ENCODE data around the gene HS6ST2. TPM values are rescaled to one million over a fixed set of nuclear protein-coding genes. Genes with fewer than 3 reads are reported as not detected.

HS6ST2 gene
- total RNA-seq, 1 donor from 2014 or later: 43.2 TPM

DNA sequence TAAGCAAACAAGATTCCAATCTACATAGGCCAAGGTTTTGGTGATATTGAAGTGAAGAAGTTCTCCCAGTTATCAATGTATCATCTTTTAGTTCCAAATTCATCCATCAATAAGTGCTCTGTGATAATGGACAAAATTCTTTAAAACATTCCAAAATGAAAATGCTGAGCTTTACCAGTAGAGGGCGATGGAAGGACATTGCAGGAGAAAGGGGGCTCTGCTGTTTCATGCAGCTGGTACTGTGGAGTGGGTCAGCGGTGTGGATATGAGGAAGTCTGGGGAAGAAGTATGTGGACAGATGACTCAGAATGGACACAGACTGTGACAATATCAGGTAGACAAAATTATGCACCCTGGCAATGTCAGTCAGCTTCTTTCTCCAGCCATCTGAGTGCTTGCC lies 46.6 kb upstream of the HS6ST2 start:
- Histone ChIP-seq H4K20me1 (ENCODE audit: low read depth) (no peaks in the 10 kb centered on the region), H2AFZ (replicated peaks) (no peak overlapping the region), H3K27ac (no peak overlapping the region), H3K9me3 (ENCODE audit: low read depth) (peaks cover 4% of the 10 kb centered on the region), H3K4me3 (no peak overlapping the region), H3K27me3 (no peaks in the 10 kb centered on the region), H3K4me1 (no peaks in the 10 kb centered on the region), H3K79me2 (ENCODE audit: low read depth) (no peaks in the 10 kb centered on the region), H3K36me3 (no peaks in the 10 kb centered on the region), H3K4me2 (no peak overlapping the region), H3F3A (ENCODE audit: low read depth) (no peaks in the 10 kb centered on the region), H3K9ac (no peak overlapping the region)
- peaks cover 2% of the 10 kb centered on the region for H3K36me3 Mint-ChIP-seq
- H3K4me1 Mint-ChIP-seq: no peaks in the 10 kb centered on the region
- no peak overlapping the region for H3K4me3 Mint-ChIP-seq
- peak; percentile 27 for DNase-seq (ENCODE audit: low spot score)
- H3K9me3 Mint-ChIP-seq: peaks cover 20% of the 10 kb centered on the region
- TF ChIP-seq EZH2phosphoT487 (IDR thresholded peaks at IDR 0.05) (no peak), CTCF (IDR thresholded peaks at IDR 0.05) (peak; percentile 71)
- peaks cover 2% of the 10 kb centered on the region for H3K27me3 Mint-ChIP-seq (ENCODE audit: insufficient read depth, low read depth)
- no peak overlapping the region for H3K27ac Mint-ChIP-seq

GRCh38 chrX:132999209-132999608 lies 40.8 kb upstream of the HS6ST2 start:
- Histone ChIP-seq H3K36me3 (no peaks in the 10 kb centered on the region), H3K27me3 (no peaks in the 10 kb centered on the region), H3K9ac (no peak overlapping the region), H3K27ac (no peak overlapping the region), H4K20me1 (ENCODE audit: low read depth) (no peaks in the 10 kb centered on the region), H3F3A (ENCODE audit: low read depth) (no peaks in the 10 kb centered on the region), H3K9me3 (ENCODE audit: low read depth) (no peaks in the 10 kb centered on the region), H3K79me2 (ENCODE audit: low read depth) (no peaks in the 10 kb centered on the region), H2AFZ (replicated peaks) (no peak overlapping the region), H3K4me2 (no peak overlapping the region), H3K4me1 (no peaks in the 10 kb centered on the region), H3K4me3 (no peak overlapping the region)
- Mint-ChIP-seq H3K4me3 (no peak overlapping the region), H3K27me3 (ENCODE audit: insufficient read depth, low read depth) (peaks cover 4% of the 10 kb centered on the region), H3K9me3 (no peaks in the 10 kb centered on the region), H3K36me3 (no peaks in the 10 kb centered on the region), H3K4me1 (peaks cover 3% of the 10 kb centered on the region), H3K27ac (no peak overlapping the region)
- no peak for TF ChIP-seq EZH2 (IDR thresholded peaks at IDR 0.05)
- TF ChIP-seq EZH2phosphoT487 (IDR thresholded peaks at IDR 0.05): no peak
- TF ChIP-seq CTCF (IDR thresholded peaks at IDR 0.05): no peak
- DNase-seq (ENCODE audit: low spot score): no peak

DNA sequence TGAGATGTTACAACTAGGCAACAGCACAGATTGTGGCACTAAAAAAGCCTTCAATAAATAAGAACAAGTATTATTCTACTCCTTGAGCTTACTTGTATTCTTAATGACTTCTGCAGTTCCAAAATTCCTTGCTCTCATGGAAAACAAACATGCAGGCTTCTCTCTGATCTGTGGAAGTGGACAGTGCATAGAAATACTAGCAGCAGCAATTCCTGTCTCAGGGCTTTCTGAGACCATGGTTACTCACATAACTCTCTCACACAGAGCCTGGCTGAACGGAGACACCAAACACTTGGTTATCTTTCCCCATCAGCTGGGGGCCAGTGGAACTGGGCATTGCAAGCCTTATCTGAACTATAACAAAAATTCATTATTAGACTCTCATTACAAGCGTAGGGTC lies 32.4 kb upstream of the HS6ST2 start:
- no peaks in the 10 kb centered on the region for H3K4me1 Mint-ChIP-seq
- no peak overlapping the region for H3K27ac Mint-ChIP-seq
- H3K4me2 ChIP-seq: no peak overlapping the region
- no peaks in the 10 kb centered on the region for H3K27me3 ChIP-seq
- no peaks in the 10 kb centered on the region for H3K36me3 Mint-ChIP-seq
- no peak overlapping the region for H3K9ac ChIP-seq
- no peaks in the 10 kb centered on the region for H3K36me3 ChIP-seq
- no peak overlapping the region for H3K27ac ChIP-seq
- TF ChIP-seq CTCF (IDR thresholded peaks at IDR 0.05) (no peak), EZH2phosphoT487 (IDR thresholded peaks at IDR 0.05) (no peak), EZH2 (IDR thresholded peaks at IDR 0.05) (no peak)
- DNase-seq (ENCODE audit: low spot score): no peak
- no peaks in the 10 kb centered on the region for H3K9me3 Mint-ChIP-seq
- no peaks in the 10 kb centered on the region for H4K20me1 ChIP-seq (ENCODE audit: low read depth)
- H3K4me3 ChIP-seq: no peak overlapping the region
- H3K9me3 ChIP-seq (ENCODE audit: low read depth): no peaks in the 10 kb centered on the region
- H3K79me2 ChIP-seq (ENCODE audit: low read depth): no peaks in the 10 kb centered on the region
- H3K4me3 Mint-ChIP-seq: no peak overlapping the region
- no peak overlapping the region for H2AFZ ChIP-seq (replicated peaks)
- H3F3A ChIP-seq (ENCODE audit: low read depth): no peaks in the 10 kb centered on the region
- H3K4me1 ChIP-seq: no peaks in the 10 kb centered on the region
- H3K27me3 Mint-ChIP-seq (ENCODE audit: insufficient read depth, low read depth): peaks cover 2% of the 10 kb centered on the region

GRCh38 chrX:132986556-132986955 lies 28.1 kb upstream of the HS6ST2 start:
- no peak for DNase-seq (ENCODE audit: low spot score)
- H3K36me3 Mint-ChIP-seq: no peaks in the 10 kb centered on the region
- H3K27ac Mint-ChIP-seq: no peak overlapping the region
- no peaks in the 10 kb centered on the region for H3K4me1 ChIP-seq
- H3K79me2 ChIP-seq (ENCODE audit: low read depth): no peaks in the 10 kb centered on the region
- no peaks in the 10 kb centered on the region for H3F3A ChIP-seq (ENCODE audit: low read depth)
- H3K4me3 ChIP-seq: no peak overlapping the region
- no peaks in the 10 kb centered on the region for H3K9me3 ChIP-seq (ENCODE audit: low read depth)
- no peaks in the 10 kb centered on the region for H4K20me1 ChIP-seq (ENCODE audit: low read depth)
- H2AFZ ChIP-seq (replicated peaks): no peak overlapping the region
- H3K4me1 Mint-ChIP-seq: no peaks in the 10 kb centered on the region
- H3K27me3 Mint-ChIP-seq (ENCODE audit: insufficient read depth, low read depth): no peaks in the 10 kb centered on the region
- H3K9me3 Mint-ChIP-seq: no peaks in the 10 kb centered on the region
- no peak for TF ChIP-seq EZH2phosphoT487 (IDR thresholded peaks at IDR 0.05)
- no peak for TF ChIP-seq EZH2 (IDR thresholded peaks at IDR 0.05)
- TF ChIP-seq CTCF (IDR thresholded peaks at IDR 0.05): no peak
- H3K36me3 ChIP-seq: no peaks in the 10 kb centered on the region
- no peak overlapping the region for H3K4me3 Mint-ChIP-seq
- no peak overlapping the region for H3K4me2 ChIP-seq
- no peak overlapping the region for H3K27ac ChIP-seq
- no peaks in the 10 kb centered on the region for H3K27me3 ChIP-seq
- no peak overlapping the region for H3K9ac ChIP-seq

Data from neural progenitor cell (in vitro differentiated cells).